RWPE1 (cell line): ENCODE data around the gene GPR26.

Experiments
- CTCF ChIA-PET: fragments of 350-600 bp; sonication (Branson Sonifier 250); formaldehyde crosslinking; extraction: SDS; loops from one replicate; lab custom pipeline; 2021; lab: Yijun Ruan, JAX
- POLR2A ChIA-PET: fragments of 400-600 bp; formaldehyde crosslinking; extraction: SDS; loops from one replicate; lab custom pipeline; 2020; ENCODE audit warnings: antibody characterized with exemption; ENCODE audit not compliant: low non-redundant PET; lab: Yijun Ruan, JAX
- DNase-seq: peaks from one replicate; pipeline ENCODE4 v3.0.0; 2012; ENCODE audit warnings: low spot score
- H3K27ac ChIP-seq: fragments of 450-650 bp; 2 replicates; pipeline ENCODE4 v1.5.1; 2017
- TF ChIP-seq, protein P1 (sequence below): fragments of 450-650 bp; conservative IDR thresholded peaks from 2 replicates; pipeline ENCODE4 v1.5.1; 2017; ENCODE audit warnings: low read depth, mild to moderate bottlenecking

Gene GPR26

DNA sequence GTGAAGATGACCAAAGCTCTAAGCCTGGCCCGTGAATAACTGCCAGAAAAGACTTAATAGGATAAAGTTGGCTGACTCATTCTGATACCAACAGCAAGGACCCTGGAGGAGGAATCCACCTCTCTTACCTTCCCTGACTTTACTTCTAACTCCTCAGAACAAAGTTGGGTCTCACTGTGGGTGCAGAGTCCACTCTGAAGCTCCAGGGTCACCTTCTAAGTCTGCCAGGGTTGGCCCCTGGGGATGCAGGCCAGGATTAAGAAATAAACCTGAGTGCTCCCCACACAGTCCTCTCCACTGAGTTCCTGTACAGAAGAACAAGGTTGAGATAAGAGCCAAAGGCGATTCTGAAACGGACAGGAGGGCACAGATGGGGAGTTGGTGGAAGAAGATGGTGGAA lies 54.4 kb downstream of the GPR26 start:
- TF ChIP-seq, protein P1, sequence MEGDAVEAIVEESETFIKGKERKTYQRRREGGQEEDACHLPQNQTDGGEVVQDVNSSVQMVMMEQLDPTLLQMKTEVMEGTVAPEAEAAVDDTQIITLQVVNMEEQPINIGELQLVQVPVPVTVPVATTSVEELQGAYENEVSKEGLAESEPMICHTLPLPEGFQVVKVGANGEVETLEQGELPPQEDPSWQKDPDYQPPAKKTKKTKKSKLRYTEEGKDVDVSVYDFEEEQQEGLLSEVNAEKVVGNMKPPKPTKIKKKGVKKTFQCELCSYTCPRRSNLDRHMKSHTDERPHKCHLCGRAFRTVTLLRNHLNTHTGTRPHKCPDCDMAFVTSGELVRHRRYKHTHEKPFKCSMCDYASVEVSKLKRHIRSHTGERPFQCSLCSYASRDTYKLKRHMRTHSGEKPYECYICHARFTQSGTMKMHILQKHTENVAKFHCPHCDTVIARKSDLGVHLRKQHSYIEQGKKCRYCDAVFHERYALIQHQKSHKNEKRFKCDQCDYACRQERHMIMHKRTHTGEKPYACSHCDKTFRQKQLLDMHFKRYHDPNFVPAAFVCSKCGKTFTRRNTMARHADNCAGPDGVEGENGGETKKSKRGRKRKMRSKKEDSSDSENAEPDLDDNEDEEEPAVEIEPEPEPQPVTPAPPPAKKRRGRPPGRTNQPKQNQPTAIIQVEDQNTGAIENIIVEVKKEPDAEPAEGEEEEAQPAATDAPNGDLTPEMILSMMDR: no peak
- CTCF ChIA-PET: interaction anchor here (0.7 kb wide), 1 partner anchor 12 kb away, joined by 3 read pairs; no protein-coding TSS in a partner anchor
- POLR2A ChIA-PET: no interaction called here
- H3K27ac ChIP-seq: no peak overlapping the region
- DNase-seq: no peak

DNA sequence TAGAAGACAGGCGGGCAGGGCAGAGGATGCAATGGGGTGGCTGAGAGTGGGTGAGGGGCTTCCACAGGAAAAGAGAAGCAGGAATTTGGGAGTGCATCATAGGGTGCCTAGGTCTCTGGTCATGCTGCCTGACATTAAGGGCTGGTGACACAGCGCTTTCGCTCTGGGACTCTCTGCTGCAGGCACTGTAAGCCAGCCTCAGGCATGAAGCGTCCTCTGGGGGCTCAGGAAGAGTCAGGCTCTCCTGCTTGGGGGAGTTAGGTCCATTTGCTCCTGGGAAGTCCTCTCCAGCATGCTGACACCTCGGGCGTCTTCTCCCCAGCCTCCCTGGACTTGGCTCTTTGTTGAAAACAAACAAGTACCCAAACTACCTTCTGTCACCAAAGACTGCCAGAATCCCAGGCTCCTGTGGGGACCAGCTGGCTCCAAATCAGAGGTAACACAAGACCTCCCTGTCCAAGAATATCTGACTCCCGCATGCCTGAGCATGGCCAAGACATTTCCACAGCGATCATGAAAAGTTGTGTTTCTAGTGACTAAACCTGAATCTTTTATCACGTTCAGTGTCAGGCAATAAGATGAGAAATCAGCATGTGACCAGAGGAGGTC lies 55.4 kb downstream of the GPR26 start:
- TF ChIP-seq, protein P1: no peak
- H3K27ac ChIP-seq: no peak overlapping the region
- ChIA-PET POLR2A (no interaction called here), CTCF (interaction anchor here (0.6 kb wide), 1 partner anchor 233 kb away, joined by 3 read pairs; no protein-coding TSS in a partner anchor)
- DNase-seq: no peak

DNA sequence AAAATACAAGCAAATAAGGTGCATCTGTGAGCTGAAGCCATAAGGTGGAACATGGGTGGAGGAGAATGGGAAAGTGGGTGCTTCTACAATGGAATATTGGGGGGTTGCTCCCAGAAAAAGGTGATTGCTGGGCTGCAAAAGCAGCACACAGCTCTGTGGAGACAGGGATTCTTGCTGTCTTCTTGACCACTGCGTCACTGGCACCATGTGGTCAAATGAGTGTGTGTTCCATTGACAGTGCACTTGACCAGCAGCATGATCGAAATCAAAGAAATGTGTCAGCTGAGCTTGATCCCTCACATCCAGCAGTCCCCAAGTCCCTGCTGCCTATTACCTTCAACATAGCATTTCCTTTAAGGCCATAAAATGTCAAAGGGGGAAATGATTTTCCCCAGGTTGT lies 56.2 kb downstream of the GPR26 start:
- POLR2A ChIA-PET: no interaction called here
- CTCF ChIA-PET: interaction anchor here (0.6 kb wide), 2 partner anchors 23 to 232 kb away, joined by 3 read pairs; no protein-coding TSS in a partner anchor
- H3K27ac ChIP-seq: no peak overlapping the region
- no peak for DNase-seq
- TF ChIP-seq, protein P1: no peak

DNA sequence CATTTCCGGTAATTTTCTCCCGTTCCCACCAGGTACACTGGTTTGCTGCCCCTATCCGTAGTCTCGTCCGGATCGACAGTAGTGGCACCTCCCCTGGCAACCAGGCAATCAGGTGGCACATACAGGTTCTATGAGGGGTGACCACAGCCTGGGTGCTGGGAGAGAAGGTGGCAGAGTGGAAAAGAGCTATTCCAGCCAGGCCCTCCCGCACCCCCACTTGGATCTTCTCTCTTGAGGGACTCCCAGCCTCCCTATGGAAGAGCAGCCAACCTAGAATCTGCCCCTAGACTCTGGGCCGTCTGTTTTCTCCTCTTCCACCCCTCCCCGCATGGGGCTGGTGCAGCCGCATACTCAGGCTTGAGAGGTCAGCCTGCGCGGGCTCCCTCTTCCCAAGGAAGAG lies 58.6 kb downstream of the GPR26 start:
- ChIA-PET CTCF (no interaction called here), POLR2A (no interaction called here)
- TF ChIP-seq, protein P1: no peak
- DNase-seq: no peak
- H3K27ac ChIP-seq: no peak overlapping the region

DNA sequence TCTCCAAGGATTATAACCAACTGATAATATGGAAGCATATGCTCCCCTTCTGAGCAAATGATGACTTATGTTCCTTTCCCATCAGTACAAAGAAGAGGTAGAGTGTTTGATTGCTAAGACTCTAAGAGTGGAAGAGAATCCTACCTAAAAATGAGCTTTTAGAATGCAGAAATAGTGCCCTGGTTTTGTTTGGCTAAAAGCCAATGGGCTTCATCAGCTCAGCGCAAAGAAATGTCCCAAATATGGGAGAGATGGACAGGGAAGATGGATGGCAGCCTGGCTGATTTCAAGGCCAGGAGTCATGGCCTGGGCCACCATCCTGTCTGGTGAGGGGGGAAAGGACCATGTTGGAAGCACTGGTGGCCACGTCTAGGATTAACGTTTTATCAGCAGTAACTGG lies 60.2 kb downstream of the GPR26 start:
- CTCF ChIA-PET: no interaction called here
- no peak overlapping the region for H3K27ac ChIP-seq
- no peak for DNase-seq
- TF ChIP-seq, protein P1: no peak
- POLR2A ChIA-PET: no interaction called here

DNA sequence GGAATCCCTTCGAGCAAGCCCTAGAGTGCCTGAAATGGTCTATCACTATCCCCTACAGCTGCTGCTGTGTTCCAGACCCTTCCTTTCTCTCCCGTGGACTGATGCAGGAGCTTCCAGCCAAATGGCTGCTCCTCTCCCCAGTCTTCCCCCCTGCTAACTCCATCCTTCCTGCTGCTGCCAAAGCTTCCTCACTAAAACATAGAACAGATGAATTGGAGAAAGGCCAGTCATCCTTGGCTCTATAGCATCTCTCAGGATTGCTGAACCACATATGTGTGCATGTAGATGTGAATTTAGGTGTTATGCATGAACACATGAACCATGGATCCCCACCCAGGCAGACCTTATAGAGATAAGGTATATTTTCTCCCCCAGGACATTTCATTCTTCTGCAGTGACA lies 60.7 kb downstream of the GPR26 start:
- TF ChIP-seq, protein P1: no peak
- ChIA-PET CTCF (no interaction called here), POLR2A (no interaction called here)
- no peak overlapping the region for H3K27ac ChIP-seq
- no peak for DNase-seq
